HG02840 (cell line): ENCODE data around the gene FOXO6.

ENCODE experiments used
- ATAC-seq: cut with Tn5 transposase; IDR thresholded peaks from one replicate; pipeline ENCODE4 v1.9.1; 2021; ENCODE audit warnings: mild to moderate bottlenecking, moderate library complexity, moderate number of reproducible peaks; ENCODE audit not compliant: unreplicated experiment, low FRiP score

FOXO6 gene

DNA sequence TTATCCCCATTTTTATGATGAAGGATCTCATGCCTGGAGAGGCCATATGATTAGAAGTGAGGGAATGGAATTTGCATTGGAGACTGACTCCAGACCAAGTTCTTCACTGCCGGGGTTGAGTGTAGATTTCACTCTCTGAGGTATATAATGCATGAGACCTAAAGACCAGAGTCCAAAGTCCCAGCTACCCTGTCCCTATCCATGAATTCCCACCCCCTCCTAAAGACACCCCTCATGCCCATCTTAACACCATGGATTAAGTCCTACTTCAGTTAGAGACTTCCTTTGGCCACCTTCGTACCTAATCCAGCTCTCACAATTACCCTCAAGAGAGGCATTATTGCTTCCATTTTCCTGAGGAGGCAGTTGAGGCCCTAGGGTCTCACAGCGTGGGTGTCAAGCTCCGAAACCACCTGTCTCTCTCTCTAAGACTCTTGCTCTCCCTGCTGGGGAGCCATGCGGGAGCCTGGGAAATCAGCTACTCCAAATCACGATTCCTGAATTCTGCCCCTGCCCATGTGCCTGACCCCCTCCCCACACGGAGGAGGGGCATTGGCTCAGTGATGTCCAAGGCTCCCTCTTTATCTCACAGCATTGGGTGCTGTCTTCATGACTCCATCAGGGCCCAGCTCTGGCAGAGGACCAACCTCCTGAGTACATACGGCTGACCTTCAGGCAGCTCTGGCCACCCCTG is 11.7 kb upstream of the FOXO6 start:
- no peak for ATAC-seq

DNA sequence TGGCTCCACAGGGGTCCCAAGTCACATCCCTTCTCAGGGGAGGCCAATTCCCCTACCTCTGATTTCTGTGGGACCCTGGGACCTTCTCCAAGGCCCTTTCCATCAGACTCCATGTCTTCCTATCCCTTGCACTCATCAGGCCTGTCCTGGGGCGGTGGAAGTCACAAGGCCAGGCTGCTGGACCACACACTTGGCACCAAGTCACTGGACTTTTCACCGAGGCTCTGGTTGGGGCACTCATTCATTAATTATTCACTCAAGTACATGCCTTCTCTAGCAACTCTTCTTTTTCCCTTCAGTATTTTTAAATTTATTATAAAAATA is 11.2 kb upstream of the FOXO6 start:
- ATAC-seq: no peak

DNA sequence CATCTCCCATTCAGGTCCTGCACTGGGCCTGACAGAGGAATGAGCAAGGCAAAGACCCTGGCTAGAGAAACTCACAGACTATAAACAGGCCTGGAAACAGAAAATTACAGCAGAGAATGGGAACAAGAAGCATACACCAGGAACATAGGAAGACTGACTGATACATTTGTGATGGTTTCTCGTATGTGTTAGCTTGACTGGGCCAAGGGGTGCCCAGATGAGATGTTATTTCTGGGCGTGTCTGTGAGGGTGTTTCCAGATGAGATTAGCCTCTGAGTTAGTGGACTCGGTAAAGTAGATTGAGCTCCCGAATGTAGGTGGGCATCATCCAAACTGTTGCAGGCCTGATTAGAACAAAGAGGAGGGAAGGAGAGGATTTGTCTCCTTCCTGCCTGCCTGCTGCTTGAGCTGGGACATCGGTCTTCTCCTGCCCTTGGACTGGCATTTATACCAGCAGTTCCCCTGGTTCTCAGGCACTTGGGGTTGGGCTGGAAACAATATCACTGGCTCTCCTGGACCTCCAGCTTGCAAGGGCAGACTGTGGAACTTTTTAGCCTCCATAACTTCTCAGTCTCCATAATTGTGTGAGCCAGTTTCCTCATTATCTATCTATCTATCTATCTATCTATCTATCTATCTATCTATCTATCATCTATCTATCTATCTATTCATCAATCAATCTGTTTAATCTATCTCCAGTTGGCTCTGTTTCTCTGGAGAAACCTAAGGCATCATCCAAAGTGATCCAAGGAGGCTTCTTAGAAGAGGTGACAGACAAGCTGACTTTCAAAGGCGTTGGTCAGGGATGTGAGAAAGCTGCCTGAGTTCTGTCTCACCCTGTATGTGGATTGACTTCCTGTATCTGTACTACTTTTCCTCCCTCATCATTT is 9.7 kb upstream of the FOXO6 start:
- no peak for ATAC-seq

DNA sequence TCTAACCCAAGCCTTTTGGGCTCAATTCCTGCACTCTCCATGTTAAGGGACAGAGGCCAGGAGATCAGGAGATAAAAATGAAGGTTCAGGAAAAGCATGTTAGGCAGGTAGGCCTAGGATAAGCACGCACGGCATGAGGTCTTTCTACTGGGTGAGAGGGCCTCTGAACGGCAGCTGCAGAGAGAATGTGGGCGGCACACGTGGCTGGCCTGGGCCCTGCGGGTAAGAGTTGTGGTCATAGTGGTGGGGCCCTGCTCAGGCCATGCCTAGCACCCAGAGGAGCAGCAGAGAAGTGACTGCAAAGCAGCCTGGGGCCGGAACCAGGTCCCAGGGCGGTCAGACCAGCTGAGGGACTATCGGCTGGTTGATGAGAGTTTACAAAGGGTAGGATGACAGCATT is 7.5 kb upstream of the FOXO6 start:
- ATAC-seq: no peak

DNA sequence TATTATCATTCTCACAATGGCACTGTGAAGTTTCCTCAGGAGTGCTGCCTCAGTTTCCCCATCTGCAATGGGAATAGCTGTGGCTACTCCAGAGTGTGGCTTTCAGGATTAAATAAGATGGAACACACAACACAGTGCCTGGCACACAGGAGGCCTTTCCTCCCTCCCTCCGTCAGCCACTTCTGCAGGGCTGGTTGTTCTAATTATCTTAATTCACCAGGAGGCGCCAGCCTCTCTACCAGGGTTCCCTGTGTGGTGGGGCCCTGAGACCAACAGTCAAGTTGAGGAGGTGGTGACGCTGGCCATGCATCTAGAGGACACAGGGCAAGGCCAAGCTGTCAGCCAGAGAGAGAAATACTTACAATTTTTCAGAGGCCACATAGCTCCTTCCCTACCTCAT is 6.3 kb upstream of the FOXO6 start:
- ATAC-seq: no peak

DNA sequence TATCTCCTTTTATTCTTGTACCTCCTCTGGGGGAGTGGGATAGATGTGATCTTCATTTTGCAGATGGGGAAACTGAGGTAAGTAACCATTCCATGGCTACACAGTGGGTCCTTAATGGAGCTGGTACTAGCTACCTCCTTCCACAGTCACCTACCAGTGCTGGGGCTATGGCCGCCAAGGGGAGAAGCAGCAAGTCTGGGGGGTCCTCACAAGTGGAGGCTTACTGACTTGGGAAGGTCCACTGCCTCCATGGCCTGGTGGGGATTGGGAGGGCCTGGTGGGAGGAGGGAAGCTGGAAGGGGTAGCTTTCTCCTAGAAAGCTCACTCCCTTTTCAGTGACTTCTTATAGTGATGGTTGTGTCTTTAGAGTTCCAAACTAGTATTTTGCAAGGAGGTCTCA is 5.9 kb upstream of the FOXO6 start:
- no peak for ATAC-seq

DNA sequence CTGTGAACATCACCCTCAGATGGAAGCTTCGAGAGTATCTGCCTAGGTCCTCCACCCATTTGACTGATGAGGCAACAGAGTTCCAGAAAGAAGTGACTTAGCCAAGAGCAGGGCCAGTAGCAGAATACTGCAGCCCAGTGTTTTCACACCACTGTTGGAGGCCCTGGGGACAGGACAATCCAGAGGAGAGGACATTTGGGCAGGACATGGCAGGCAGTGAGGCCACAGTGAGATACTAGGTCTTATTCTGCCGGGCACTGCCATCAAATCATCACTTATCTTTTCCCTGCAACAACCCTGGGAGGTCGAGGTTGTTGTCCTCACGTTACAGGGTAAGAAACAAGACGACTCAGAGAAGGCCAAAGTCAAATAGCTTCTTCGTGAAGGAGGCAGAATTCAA is 5.5 kb upstream of the FOXO6 start:
- no peak for ATAC-seq

DNA sequence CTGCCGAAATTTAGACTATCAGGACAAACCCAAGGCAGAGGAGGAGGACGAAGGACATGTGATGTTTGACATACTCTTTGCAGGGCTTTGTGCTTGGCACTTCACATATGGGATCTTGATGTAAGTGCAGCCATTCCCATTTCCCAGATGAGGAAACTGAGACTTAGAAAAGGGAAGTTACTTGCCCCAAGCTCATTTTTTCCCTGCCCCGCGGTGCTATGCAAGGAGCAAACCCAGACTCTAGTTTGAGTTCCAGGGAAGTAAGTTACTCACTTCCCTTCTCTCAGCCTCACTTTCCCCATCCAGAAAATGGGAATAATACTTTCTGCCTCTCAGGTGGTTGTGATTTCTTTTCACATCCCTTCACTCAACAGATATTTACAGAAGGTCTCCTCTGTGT is 4.5 kb upstream of the FOXO6 start:
- ATAC-seq: no peak

DNA sequence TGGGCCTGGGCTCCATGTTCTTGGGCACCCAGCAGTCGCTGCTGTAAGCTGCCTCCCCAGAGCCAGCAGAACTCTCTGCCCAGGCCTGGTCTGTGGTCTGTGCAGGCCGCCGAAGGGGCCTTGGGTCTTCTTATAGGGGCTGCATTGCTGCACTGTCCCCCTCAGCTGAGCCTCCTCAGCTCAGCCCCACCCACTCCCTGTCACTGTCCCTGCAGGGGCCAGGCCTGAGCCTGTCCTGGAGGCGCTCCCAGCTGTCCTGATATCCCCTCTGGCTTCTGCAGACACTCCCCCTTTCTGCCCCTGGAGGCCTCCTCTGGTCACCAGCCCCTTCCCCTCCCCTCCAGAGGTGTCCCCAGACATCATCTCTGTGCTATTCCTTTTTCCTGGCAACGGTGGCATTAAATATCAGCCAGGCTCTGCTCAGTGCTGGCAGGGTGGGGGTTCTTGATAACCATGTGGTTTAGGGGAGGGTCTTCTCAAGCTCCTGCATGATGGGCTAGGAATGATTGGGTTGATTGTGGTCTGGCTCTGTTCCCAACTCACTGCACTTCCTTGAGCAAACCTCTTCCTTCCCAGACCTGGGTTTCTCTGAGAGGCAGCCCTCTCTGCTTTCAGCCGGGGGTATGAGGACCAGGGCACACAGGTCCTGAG is 3.7 kb upstream of the FOXO6 start:
- no peak for ATAC-seq

DNA sequence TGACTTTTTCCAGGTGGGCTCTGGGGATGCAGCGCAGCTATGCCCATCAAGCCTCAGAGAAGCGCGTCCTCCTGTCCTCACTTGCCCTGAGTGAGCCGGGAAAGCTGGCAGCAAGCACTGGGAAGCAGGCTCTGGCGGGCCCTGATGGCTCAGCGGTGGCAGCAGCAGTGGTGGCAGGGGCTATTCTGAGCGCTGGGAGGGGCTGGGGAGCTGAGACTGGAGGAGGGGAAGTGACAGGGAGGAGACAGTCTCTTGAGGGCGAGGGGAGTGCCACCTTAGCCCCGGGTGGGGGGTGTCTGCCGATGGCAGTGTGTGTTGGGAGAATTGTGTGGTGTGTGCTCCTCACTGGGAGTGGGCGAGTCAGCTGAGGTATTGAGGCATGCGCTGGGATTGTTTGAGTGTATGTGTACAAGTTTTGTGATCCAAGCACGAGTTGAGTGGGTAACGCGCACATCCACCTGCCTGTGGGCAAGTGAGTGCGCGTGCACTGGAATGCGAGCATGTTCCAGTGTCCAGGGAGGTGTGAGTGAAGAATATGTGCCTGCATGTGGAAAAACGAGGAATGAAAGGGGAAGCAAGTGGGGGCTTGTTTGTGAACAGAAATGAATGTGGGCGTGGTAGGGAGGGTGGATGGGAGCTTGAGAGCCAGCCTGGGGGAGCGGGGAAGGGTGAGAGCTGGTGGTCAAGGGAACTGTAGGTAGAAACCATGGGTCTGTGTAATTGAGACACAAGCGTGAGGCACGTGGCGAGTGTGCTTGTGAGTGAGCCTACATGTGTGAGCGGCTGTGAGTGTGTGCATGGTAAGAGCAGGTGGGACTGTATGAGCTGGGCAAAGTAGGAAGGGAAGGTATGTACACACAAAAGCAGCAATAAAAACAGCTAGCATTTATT is 2.9 kb upstream of the FOXO6 start:
- no peak for ATAC-seq

DNA sequence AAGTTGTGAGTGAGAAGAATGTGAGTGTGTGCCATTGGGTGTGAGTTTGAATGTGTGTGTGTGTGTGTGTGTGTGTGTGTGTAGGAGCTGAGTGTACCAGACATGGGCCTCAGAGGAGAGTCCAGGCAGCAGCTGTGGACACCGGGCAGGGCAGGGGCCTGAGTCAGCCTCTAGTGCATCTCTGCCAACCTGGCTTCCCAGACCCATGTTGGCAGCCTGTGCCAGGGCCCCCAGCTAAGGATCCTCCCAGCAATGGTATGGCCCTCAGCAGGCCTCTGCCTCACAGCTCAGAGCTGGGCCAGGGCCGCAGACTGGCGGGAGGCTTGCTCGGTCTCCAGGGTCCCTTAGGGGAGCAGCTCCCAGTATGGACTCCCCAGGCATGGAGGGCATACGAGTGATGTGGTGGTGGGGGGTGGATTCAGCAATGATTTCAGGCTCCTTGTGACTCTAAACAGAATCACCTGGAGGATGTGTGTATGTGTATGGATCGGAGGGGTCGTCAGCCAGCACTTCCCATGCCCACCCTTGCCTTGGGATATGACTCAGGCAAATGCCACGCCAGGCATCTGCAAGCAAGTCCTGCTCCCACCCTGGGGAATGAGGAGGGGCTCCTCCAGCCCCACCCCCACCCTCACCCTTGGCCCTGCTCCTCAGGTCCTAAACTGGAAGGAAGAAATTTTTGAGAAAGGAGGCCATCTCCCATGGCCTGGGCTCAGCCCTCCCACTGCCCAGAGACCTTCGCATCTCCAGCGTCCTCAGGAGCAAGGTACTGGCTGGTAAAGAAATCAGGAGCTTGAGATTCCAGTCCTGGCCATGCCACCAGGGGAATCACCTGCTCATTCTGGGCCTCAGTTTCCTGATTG is 1.8 kb upstream of the FOXO6 start:
- ATAC-seq: no peak

DNA sequence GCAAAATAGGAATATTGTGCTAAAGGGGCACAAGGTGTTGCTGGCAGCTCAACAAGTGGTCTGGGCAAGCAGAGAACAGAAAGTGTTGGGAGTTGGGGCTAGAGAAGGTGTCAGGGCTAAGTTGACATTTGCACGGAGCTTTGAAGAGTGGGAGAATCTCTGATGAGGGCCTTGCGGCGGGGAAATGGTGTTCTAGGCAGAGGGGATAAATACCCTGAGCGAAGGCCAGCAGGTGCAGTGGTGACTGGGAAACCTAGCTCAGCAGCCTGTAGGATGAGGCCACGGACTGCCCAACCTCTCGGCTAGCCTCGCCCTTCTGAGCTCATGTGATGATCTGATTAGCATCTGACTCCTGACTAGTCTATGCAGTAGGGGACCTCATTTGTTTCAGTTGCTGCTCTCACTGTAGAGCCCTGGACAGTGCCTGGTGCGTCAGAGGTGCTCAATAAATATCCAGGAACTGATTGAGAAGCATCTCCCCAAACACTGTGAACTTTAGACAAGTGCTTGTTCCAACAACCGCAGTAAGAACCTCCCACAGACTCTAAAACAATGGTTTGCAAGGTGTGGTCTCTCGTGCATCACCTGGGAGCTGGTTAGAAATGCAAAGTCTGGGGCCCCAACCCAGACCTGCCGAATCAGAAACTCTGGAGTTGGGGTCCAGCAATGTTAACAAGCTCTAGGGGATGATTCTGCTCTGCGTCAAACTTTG is 1.0 kb upstream of the FOXO6 start:
- ATAC-seq: no peak

DNA sequence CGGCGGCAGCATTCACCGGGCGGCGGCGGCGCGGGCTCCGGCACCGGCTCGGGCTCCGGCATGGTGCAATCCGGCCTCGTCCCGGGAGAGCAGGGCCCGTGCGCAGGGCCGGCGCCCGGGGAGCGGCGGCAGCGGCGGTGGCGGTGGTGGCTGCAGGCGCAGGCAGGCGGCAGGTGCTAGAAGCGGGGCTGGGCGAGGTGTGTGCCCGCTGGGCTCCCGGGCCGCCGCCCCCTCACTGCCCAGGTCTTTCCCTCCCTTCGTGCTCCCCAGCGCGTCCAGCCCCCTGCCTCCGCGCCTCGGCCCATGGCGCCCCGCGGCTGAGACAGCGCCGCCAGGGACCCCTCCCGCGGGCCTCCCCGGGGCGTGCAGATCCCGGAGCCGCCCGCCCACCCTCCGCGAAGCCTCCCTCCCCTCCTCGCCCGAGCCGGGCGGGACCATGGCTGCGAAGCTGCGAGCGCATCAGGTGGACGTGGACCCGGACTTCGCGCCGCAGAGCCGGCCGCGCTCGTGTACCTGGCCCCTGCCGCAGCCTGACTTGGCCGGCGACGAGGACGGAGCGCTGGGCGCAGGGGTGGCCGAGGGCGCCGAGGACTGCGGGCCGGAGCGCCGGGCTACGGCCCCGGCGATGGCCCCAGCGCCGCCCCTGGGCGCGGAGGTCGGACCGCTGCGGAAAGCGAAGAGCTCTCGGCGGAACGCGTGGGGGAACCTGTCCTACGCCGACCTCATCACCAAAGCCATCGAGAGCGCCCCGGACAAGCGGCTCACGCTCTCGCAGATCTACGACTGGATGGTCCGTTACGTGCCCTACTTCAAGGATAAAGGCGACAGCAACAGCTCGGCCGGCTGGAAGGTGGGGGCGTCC is 492 bp downstream of the FOXO6 start:
- peak; percentile 16 for ATAC-seq

DNA sequence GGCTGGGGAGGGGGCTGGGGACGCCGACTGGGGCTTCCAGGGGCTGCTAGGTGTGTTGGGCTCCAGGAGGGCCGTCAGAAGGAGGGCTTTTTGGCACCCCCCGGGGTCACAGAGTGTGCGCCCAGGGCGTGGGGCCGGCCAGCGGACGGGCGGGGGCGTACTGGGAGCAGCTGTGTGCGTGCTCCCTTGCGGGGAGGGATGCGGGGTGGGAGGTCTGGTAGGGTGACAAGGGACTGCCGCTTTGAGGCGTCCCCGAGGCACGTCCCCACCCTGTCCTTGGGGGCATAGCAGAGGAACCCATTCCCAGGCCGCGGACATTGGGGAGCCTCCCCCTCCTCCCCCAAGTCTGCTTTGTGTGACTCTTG is 1.1 kb downstream of the FOXO6 start:
- no peak for ATAC-seq

DNA sequence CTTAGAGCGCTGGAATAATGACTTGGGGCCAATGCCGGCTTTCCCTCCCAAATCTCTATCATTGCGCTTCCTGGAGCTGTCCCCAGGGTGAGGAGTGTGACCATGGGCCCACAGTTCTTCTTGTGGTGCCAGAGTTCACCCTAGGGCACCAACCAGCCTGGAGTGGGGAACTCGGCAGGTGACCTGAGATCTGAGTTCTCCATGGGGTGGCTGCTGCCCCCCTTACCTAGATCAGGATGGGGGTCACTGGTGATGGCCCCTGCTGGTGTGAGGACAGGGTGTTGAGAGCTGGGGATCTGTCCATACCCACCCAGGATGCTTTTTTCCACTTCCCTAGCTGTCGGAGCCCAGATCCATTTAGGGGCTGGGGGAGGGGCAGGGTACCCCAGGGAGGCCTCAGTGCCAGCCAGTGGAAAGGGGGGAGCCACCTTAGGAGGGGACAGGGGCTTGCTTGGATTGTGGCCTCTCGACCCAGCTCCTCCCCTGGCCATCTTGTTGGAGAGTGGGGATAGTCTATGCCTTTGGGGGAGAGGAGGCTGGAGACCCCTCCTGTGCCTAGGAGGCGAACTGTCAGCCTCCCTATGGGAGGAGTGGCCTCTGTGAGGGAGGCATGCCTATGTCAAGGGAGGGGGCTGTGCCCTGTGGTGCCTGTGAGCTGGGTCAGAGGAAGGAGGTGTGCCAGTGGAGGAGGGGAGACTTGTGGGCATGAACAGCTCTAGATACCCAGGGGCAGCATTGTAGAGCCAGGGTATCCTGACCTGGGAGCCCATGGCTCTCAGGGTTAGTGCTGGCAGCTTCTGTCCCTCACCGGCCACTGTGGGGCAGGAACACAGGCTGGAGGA is 1.7 kb downstream of the FOXO6 start:
- ATAC-seq: no peak

DNA sequence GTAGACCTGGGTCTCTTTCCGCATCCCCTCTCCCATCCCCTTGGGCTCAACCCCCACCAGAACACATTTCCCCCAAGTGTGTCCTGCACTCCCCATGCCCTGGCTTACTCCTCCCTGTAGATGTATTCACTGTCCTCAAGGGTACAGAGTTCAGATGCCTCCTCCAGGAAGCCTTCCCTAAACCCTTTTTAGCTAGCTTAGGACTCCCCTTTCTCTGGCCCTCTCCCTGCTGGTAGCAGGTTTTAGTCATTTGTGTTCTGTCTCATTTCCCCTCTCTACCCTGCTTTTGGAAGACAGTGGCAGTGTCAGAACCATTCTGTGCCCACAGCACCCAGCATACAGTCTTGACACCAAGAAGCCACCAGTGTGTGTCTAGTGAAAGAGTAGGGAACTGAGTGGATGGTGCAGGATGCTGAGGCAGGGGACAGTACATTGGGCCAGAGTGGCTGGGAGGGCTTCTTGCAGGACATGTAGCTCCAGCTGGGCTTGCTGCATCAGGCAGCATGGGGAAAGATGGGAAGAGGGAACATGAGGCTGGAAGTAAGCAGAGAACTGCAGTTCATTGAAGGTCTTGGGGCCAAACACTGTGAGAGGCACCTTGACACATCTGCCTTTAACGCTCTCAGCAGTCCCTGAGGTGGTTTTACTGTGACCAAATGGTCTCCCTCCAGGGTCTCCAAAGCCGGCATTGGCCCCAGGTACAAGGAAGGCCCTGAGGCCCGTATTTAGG is 2.5 kb downstream of the FOXO6 start:
- no peak for ATAC-seq
